Measurements from ENCODE around the gene LONP2.

- TF ChIP-seq, protein P1, sequence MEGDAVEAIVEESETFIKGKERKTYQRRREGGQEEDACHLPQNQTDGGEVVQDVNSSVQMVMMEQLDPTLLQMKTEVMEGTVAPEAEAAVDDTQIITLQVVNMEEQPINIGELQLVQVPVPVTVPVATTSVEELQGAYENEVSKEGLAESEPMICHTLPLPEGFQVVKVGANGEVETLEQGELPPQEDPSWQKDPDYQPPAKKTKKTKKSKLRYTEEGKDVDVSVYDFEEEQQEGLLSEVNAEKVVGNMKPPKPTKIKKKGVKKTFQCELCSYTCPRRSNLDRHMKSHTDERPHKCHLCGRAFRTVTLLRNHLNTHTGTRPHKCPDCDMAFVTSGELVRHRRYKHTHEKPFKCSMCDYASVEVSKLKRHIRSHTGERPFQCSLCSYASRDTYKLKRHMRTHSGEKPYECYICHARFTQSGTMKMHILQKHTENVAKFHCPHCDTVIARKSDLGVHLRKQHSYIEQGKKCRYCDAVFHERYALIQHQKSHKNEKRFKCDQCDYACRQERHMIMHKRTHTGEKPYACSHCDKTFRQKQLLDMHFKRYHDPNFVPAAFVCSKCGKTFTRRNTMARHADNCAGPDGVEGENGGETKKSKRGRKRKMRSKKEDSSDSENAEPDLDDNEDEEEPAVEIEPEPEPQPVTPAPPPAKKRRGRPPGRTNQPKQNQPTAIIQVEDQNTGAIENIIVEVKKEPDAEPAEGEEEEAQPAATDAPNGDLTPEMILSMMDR (IDR thresholded peaks at IDR 0.05 in 2 of 3, conservative IDR thresholded peaks at IDR 0.05 in 1 of 3; ENCODE audit: borderline replicate concordance in 1 of 3, insufficient read depth in 1 of 3, low read depth in 2 of 3, low read length in 2 of 3): no peak
- TF ChIP-seq EZH2 (IDR thresholded peaks at IDR 0.05): no peak
- TF ChIP-seq SP1 (IDR thresholded peaks at IDR 0.05; ENCODE audit: low read depth): no peak
- no peak for TF ChIP-seq EZH2phosphoT487 (IDR thresholded peaks at IDR 0.05; ENCODE audit: borderline replicate concordance)
- TF ChIP-seq RAD21 (IDR thresholded peaks at IDR 0.05; ENCODE audit: low read depth): no peak
- no peak for TF ChIP-seq YY1 (IDR thresholded peaks at IDR 0.05; ENCODE audit: extremely low read depth, insufficient replicate concordance, low read depth, low read length)
These were observed 123.4 kb downstream of the LONP2 start for GRCh38 chr16:48367441-48368049.

Measured in HCT116 (cell line).